WTC11 (cell line): ENCODE measurements around the gene SP2. TPM values are rescaled to one million over a fixed set of nuclear protein-coding genes. Genes with fewer than 3 reads are reported as not detected.

ENCODE experiments used
- ATAC-seq: fragments of 200-7000 bp; cut with Tn5 transposase; 2 replicates; pipeline ENCODE4 v1.10.0; 2021; ENCODE audit warnings: mild to moderate bottlenecking, moderate library complexity
- CTCF ChIA-PET: fragments of 300-600 bp; sonication (Branson Sonifier 250); formaldehyde crosslinking; loops from one replicate; lab custom pipeline; 2021; ENCODE audit warnings: antibody characterized with exemption; lab: Charles Lee
- POLR2A ChIA-PET: fragments of 350-600 bp; sonication (Branson Sonifier 250); formaldehyde crosslinking; loops from one replicate; lab custom pipeline; 2021; ENCODE audit warnings: antibody characterized with exemption; lab: Charles Lee
- DNase-seq: peaks from one replicate; pipeline ENCODE4 v3.0.0; 2021; ENCODE audit warnings: low spot score
- H3K27ac Mint-ChIP-seq: 2 replicates; pipeline ENCODE4 v1.8.0; 2021; ENCODE audit warnings: mixed read lengths
- H3K27me3 Mint-ChIP-seq: 2 replicates; pipeline ENCODE4 v1.8.0; 2021; ENCODE audit warnings: low read depth, mild to moderate bottlenecking, moderate library complexity, mixed read lengths
- H3K36me3 Mint-ChIP-seq: 2 replicates; pipeline ENCODE4 v1.8.0; 2021; ENCODE audit warnings: mixed read lengths
- H3K4me1 Mint-ChIP-seq: 2 replicates; pipeline ENCODE4 v1.8.0; 2022; ENCODE audit warnings: mixed read lengths
- H3K4me3 Mint-ChIP-seq: 2 replicates; pipeline ENCODE4 v1.8.0; 2021; ENCODE audit warnings: mild to moderate bottlenecking, moderate library complexity, mixed read lengths
- H3K9me3 Mint-ChIP-seq: 2 replicates; pipeline ENCODE4 v1.8.0; 2021; ENCODE audit warnings: mixed read lengths
- CTCF ChIP-seq: fragments of 200-600 bp; IDR thresholded peaks from 2 replicates; pipeline ENCODE4 v1.8.0; 2022; ENCODE audit warnings: antibody characterized with exemption
- EMX1 ChIP-seq: fragments of 250-450 bp; sonication (Bioruptor Pico); IDR thresholded peaks from 2 replicates; pipeline ENCODE4 v1.8.0; 2021; ENCODE audit warnings: mild to moderate bottlenecking
- ERG ChIP-seq: fragments of 250-450 bp; sonication (Bioruptor Pico); IDR thresholded peaks from 2 replicates; pipeline ENCODE4 v1.8.0; 2021; ENCODE audit warnings: mild to moderate bottlenecking
- ESRRA ChIP-seq: sonication (generic); formaldehyde crosslinking; IDR thresholded peaks from 2 replicates; pipeline ENCODE4 v1.8.1; 2022; ENCODE audit warnings: mild to moderate bottlenecking, missing genetic modification reagents, borderline replicate concordance
- MXD4 ChIP-seq: fragments of 250-450 bp; sonication (Bioruptor Pico); IDR thresholded peaks from 2 replicates; pipeline ENCODE4 v1.8.0; 2021; ENCODE audit warnings: mild to moderate bottlenecking, moderate library complexity, borderline replicate concordance
- MYBL2 ChIP-seq: sonication (generic); formaldehyde crosslinking; IDR thresholded peaks from 2 replicates; pipeline ENCODE4 v1.8.1; 2023; ENCODE audit warnings: mild to moderate bottlenecking, moderate library complexity, missing genetic modification reagents
- NFE2L1 ChIP-seq: sonication (generic); formaldehyde crosslinking; IDR thresholded peaks from 2 replicates; pipeline ENCODE4 v1.8.1; 2023; ENCODE audit warnings: missing genetic modification reagents
- TEAD1 ChIP-seq: sonication (generic); formaldehyde crosslinking; IDR thresholded peaks from 2 replicates; pipeline ENCODE4 v1.8.0; 2022; ENCODE audit warnings: mild to moderate bottlenecking, missing genetic modification reagents
- ZMAT4 ChIP-seq: fragments of 250-450 bp; sonication (Bioruptor Pico); IDR thresholded peaks from 2 replicates; pipeline ENCODE4 v1.9.0; 2021; ENCODE audit warnings: mild to moderate bottlenecking
- ZNF263 ChIP-seq: sonication (generic); formaldehyde crosslinking; IDR thresholded peaks from 2 replicates; pipeline ENCODE4 v1.8.1; 2022; ENCODE audit warnings: low read depth, mild to moderate bottlenecking, moderate library complexity, missing genetic modification reagents
- ZNF317 ChIP-seq: sonication (generic); formaldehyde crosslinking; IDR thresholded peaks from 2 replicates; pipeline ENCODE4 v1.8.1; 2023; ENCODE audit warnings: low read depth, mild to moderate bottlenecking, moderate library complexity, missing genetic modification reagents, borderline replicate concordance
- ZNF512 ChIP-seq: sonication (generic); formaldehyde crosslinking; IDR thresholded peaks from 2 replicates; pipeline ENCODE4 v1.8.1; 2022; ENCODE audit warnings: missing genetic modification reagents, borderline replicate concordance
- total RNA-seq: library from RNA; stranded (reverse); gene quantifications from 3 replicates; pipeline ENCODE4 v1.2.3, GENCODE V29; 2021
- TF ChIP-seq, protein P1 (sequence below): sonication (generic); formaldehyde crosslinking; IDR thresholded peaks from 2 replicates; pipeline ENCODE4 v1.8.0; 2023; ENCODE audit warnings: mild to moderate bottlenecking, missing genetic modification reagents
- TF ChIP-seq, protein P2 (sequence below): sonication (generic); formaldehyde crosslinking; conservative IDR thresholded peaks from 2 replicates; pipeline ENCODE4 v1.8.1; 2023; ENCODE audit warnings: mild to moderate bottlenecking, low read depth, missing genetic modification reagents, moderate library complexity
- TF ChIP-seq, protein P3 (sequence below): sonication (generic); formaldehyde crosslinking; IDR thresholded peaks from 2 replicates; pipeline ENCODE4 v1.8.1; 2022; ENCODE audit warnings: low read depth, missing genetic modification reagents, borderline replicate concordance

Gene SP2
- total RNA-seq, 1 experiment from 2014 or later = 9.9 TPM

GRCh38 chr17:47899643-47900042 lies 3.6 kb downstream of the SP2 start:
- H3K4me1 Mint-ChIP-seq = peaks cover 46% of the 10 kb centered on the region
- ChIA-PET POLR2A (no interaction called here), CTCF (interaction anchor here (1.3 to 1.4 kb wide), 2 partner anchors 59 to 71 kb away, joined by 5 to 9 read pairs; partner anchors contain the start of genes CDK5RAP3 and SCRN2)
- H3K9me3 Mint-ChIP-seq = no peaks in the 10 kb centered on the region
- H3K27me3 Mint-ChIP-seq = no peaks in the 10 kb centered on the region
- no peak for ATAC-seq
- TF ChIP-seq ZNF317 (CRISPR knock-in tag) (no peak), ZMAT4 (CRISPR knock-in tag) (no peak), ZNF512 (CRISPR knock-in tag) (no peak), ESRRA (CRISPR knock-in tag) (no peak), ERG (no peak), MXD4 (CRISPR knock-in tag) (no peak), EMX1 (CRISPR knock-in tag) (no peak), CTCF (no peak), ZNF263 (CRISPR knock-in tag) (no peak), NFE2L1 (no peak), TEAD1 (CRISPR knock-in tag) (no peak), MYBL2 (CRISPR knock-in tag) (no peak)
- TF ChIP-seq, protein P1, sequence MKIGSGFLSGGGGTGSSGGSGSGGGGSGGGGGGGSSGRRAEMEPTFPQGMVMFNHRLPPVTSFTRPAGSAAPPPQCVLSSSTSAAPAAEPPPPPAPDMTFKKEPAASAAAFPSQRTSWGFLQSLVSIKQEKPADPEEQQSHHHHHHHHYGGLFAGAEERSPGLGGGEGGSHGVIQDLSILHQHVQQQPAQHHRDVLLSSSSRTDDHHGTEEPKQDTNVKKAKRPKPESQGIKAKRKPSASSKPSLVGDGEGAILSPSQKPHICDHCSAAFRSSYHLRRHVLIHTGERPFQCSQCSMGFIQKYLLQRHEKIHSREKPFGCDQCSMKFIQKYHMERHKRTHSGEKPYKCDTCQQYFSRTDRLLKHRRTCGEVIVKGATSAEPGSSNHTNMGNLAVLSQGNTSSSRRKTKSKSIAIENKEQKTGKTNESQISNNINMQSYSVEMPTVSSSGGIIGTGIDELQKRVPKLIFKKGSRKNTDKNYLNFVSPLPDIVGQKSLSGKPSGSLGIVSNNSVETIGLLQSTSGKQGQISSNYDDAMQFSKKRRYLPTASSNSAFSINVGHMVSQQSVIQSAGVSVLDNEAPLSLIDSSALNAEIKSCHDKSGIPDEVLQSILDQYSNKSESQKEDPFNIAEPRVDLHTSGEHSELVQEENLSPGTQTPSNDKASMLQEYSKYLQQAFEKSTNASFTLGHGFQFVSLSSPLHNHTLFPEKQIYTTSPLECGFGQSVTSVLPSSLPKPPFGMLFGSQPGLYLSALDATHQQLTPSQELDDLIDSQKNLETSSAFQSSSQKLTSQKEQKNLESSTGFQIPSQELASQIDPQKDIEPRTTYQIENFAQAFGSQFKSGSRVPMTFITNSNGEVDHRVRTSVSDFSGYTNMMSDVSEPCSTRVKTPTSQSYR (CRISPR knock-in tag) = no peak
- TF ChIP-seq, protein P2, sequence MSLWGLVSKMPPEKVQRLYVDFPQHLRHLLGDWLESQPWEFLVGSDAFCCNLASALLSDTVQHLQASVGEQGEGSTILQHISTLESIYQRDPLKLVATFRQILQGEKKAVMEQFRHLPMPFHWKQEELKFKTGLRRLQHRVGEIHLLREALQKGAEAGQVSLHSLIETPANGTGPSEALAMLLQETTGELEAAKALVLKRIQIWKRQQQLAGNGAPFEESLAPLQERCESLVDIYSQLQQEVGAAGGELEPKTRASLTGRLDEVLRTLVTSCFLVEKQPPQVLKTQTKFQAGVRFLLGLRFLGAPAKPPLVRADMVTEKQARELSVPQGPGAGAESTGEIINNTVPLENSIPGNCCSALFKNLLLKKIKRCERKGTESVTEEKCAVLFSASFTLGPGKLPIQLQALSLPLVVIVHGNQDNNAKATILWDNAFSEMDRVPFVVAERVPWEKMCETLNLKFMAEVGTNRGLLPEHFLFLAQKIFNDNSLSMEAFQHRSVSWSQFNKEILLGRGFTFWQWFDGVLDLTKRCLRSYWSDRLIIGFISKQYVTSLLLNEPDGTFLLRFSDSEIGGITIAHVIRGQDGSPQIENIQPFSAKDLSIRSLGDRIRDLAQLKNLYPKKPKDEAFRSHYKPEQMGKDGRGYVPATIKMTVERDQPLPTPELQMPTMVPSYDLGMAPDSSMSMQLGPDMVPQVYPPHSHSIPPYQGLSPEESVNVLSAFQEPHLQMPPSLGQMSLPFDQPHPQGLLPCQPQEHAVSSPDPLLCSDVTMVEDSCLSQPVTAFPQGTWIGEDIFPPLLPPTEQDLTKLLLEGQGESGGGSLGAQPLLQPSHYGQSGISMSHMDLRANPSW (CRISPR knock-in tag) = no peak
- TF ChIP-seq, protein P3, sequence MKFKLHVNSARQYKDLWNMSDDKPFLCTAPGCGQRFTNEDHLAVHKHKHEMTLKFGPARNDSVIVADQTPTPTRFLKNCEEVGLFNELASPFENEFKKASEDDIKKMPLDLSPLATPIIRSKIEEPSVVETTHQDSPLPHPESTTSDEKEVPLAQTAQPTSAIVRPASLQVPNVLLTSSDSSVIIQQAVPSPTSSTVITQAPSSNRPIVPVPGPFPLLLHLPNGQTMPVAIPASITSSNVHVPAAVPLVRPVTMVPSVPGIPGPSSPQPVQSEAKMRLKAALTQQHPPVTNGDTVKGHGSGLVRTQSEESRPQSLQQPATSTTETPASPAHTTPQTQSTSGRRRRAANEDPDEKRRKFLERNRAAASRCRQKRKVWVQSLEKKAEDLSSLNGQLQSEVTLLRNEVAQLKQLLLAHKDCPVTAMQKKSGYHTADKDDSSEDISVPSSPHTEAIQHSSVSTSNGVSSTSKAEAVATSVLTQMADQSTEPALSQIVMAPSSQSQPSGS = no peak
- TF ChIP-seq, all 79 proteins: peak for 0
- Mint-ChIP-seq H3K27ac (peak overlapping the region; percentile 39; the same call in 1 of the 2 replicates), H3K4me3 (no peak overlapping the region), H3K36me3 (peaks cover 3% of the 10 kb centered on the region; the same call in 1 of the 2 replicates)
- no peak for DNase-seq
